ENCODE measurements around the gene MCC. TPM values are rescaled to one million over a fixed set of nuclear protein-coding genes. Genes with fewer than 3 reads are reported as not detected.

MCC gene
- total and polyA plus RNA-seq, 2 experiments from 2014 or later: 8.3 to 31.5 TPM

- TF ChIP-seq EZH2 (IDR thresholded peaks at IDR 0.05; ENCODE audit: borderline replicate concordance) (no peak), EZH2phosphoT487 (IDR thresholded peaks at IDR 0.05; ENCODE audit: low read depth, severe bottlenecking, unreplicated experiment) (no peak), CTCF (IDR thresholded peaks at IDR 0.05; ENCODE audit: poor library complexity) (no peak)
- Histone ChIP-seq H3K4me1 (ENCODE audit: insufficient read depth) (no peaks in the 10 kb centered on the region), H3K79me2 (no peaks in the 10 kb centered on the region), H4K20me1 (ENCODE audit: insufficient read depth, poor library complexity, severe bottlenecking) (no peaks in the 10 kb centered on the region), H2AFZ (no peak overlapping the region), H3K4me3 (no peak overlapping the region), H3K4me2 (peak overlapping the region; percentile 16), H3K9me3 (ENCODE audit: low read depth) (no peaks in the 10 kb centered on the region), H3K9me2 (replicated peaks; ENCODE audit: insufficient read depth) (no peaks in the 10 kb centered on the region), H3K27ac (no peak overlapping the region), H3K27me3 (no peaks in the 10 kb centered on the region), H3K36me3 (replicated peaks; ENCODE audit: insufficient read depth, low read depth) (no peaks in the 10 kb centered on the region)
- DNase-seq (ENCODE audit: low spot score): peak; percentile 18
- 71% methylated on average over 4 of the region's 4 CpGs for whole genome bisulfite sequencing (ENCODE audit: low lambda C conversion rate, missing lambda C conversion rate)
Observed at GRCh38 chr5:113331209-113331551, 157.1 kb downstream of the MCC start.

GRCh38 chr5:113330533-113331208, 157.6 kb downstream of the MCC start:
- no peaks in the 10 kb centered on the region for H3K27me3 ChIP-seq
- no peaks in the 10 kb centered on the region for H3K79me2 ChIP-seq
- H3K4me1 ChIP-seq (ENCODE audit: insufficient read depth): no peaks in the 10 kb centered on the region
- no peak overlapping the region for H2AFZ ChIP-seq
- H3K4me3 ChIP-seq: no peak overlapping the region
- no peak overlapping the region for H3K27ac ChIP-seq
- WGBS (ENCODE audit: low lambda C conversion rate, missing lambda C conversion rate): 40% methylated on average over 4 of the region's 4 CpGs
- no peaks in the 10 kb centered on the region for H3K36me3 ChIP-seq (replicated peaks; ENCODE audit: insufficient read depth, low read depth)
- TF ChIP-seq EZH2phosphoT487 (IDR thresholded peaks at IDR 0.05; ENCODE audit: low read depth, severe bottlenecking, unreplicated experiment): no peak
- TF ChIP-seq CTCF (IDR thresholded peaks at IDR 0.05; ENCODE audit: poor library complexity): peak; percentile 64
- H3K9me2 ChIP-seq (replicated peaks; ENCODE audit: insufficient read depth): no peaks in the 10 kb centered on the region
- no peaks in the 10 kb centered on the region for H4K20me1 ChIP-seq (ENCODE audit: insufficient read depth, poor library complexity, severe bottlenecking)
- no peaks in the 10 kb centered on the region for H3K9me3 ChIP-seq (ENCODE audit: low read depth)
- H3K4me2 ChIP-seq: peak overlapping the region; percentile 41
- DNase-seq (ENCODE audit: low spot score): peak; percentile 63

- no peaks in the 10 kb centered on the region for H3K9me3 ChIP-seq (ENCODE audit: low read depth)
- H3K4me2 ChIP-seq: no peak overlapping the region
- H3K79me2 ChIP-seq: no peaks in the 10 kb centered on the region
- DNase-seq (ENCODE audit: low spot score): no peak
- no peaks in the 10 kb centered on the region for H3K27me3 ChIP-seq
- no peak for TF ChIP-seq EZH2 (IDR thresholded peaks at IDR 0.05; ENCODE audit: borderline replicate concordance)
- TF ChIP-seq CTCF (IDR thresholded peaks at IDR 0.05; ENCODE audit: poor library complexity): no peak
- no peak for TF ChIP-seq EZH2phosphoT487 (IDR thresholded peaks at IDR 0.05; ENCODE audit: low read depth, severe bottlenecking, unreplicated experiment)
- no peak overlapping the region for H2AFZ ChIP-seq
- WGBS (ENCODE audit: low lambda C conversion rate, missing lambda C conversion rate): 64% methylated on average over 2 of the region's 2 CpGs
- H3K9me2 ChIP-seq (replicated peaks; ENCODE audit: insufficient read depth): no peaks in the 10 kb centered on the region
- no peak overlapping the region for H3K4me3 ChIP-seq
- H3K27ac ChIP-seq: no peak overlapping the region
- no peaks in the 10 kb centered on the region for H4K20me1 ChIP-seq (ENCODE audit: insufficient read depth, poor library complexity, severe bottlenecking)
- H3K4me1 ChIP-seq (ENCODE audit: insufficient read depth): no peaks in the 10 kb centered on the region
- H3K36me3 ChIP-seq (replicated peaks; ENCODE audit: insufficient read depth, low read depth): no peaks in the 10 kb centered on the region
Observed at GRCh38 chr5:113329981-113330380, 158.3 kb downstream of the MCC start.

Measured in hepatocyte (in vitro differentiated cells).